MM.1S (cell line): Measurements from ENCODE around the gene LRRC28.

ENCODE experiments used
- EZH2phosphoT487 ChIP-seq: fragments of 300-600 bp; sonication (generic); IDR thresholded peaks from 2 replicates; pipeline ENCODE4 v1.6.1; 2018; ENCODE audit warnings: antibody characterized with exemption, low read length
- TF ChIP-seq, protein P1 (sequence below): fragments of 300-600 bp; sonication (generic); IDR thresholded peaks from 2 replicates; pipeline ENCODE4 v1.5.1; 2016; ENCODE audit warnings: antibody characterized with exemption, low read length, mixed read lengths

DNA sequence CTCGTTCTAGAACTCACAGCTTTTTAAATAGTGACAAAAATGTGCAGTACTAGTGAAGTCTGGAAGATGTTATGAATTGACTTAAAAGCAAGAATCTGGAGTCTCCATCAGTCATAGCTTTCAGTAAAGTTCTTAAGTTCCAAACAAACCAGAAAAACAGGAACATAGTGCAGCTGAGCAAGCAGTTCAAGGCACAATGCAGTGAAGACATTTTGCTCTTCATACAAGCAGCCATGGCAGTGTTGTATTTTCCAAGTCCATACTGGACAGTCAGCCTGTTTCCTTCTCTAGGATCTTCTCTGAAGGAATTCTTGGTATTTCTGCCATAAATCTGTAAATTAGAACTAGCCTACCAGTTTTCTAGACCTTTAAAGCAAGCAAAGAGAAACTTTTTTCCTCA lies 90.5 kb downstream of the LRRC28 start:
- TF ChIP-seq, protein P1, sequence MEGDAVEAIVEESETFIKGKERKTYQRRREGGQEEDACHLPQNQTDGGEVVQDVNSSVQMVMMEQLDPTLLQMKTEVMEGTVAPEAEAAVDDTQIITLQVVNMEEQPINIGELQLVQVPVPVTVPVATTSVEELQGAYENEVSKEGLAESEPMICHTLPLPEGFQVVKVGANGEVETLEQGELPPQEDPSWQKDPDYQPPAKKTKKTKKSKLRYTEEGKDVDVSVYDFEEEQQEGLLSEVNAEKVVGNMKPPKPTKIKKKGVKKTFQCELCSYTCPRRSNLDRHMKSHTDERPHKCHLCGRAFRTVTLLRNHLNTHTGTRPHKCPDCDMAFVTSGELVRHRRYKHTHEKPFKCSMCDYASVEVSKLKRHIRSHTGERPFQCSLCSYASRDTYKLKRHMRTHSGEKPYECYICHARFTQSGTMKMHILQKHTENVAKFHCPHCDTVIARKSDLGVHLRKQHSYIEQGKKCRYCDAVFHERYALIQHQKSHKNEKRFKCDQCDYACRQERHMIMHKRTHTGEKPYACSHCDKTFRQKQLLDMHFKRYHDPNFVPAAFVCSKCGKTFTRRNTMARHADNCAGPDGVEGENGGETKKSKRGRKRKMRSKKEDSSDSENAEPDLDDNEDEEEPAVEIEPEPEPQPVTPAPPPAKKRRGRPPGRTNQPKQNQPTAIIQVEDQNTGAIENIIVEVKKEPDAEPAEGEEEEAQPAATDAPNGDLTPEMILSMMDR: no peak
- no peak for TF ChIP-seq EZH2phosphoT487
